GM18505 (cell line): ENCODE data around the gene IL1RN.

Experiments
- ATAC-seq: cut with Tn5 transposase; IDR thresholded peaks from one replicate; pipeline ENCODE4 v1.9.1; 2021; ENCODE audit not compliant: unreplicated experiment
- POLR2A ChIP-seq: IDR thresholded peaks from 4 replicates; pipeline ENCODE4 v1.6.1; 2011; ENCODE audit warnings: borderline replicate concordance; ENCODE audit not compliant: insufficient read depth, insufficient read length; ENCODE audit errors: extremely low read depth

The IL1RN gene

DNA sequence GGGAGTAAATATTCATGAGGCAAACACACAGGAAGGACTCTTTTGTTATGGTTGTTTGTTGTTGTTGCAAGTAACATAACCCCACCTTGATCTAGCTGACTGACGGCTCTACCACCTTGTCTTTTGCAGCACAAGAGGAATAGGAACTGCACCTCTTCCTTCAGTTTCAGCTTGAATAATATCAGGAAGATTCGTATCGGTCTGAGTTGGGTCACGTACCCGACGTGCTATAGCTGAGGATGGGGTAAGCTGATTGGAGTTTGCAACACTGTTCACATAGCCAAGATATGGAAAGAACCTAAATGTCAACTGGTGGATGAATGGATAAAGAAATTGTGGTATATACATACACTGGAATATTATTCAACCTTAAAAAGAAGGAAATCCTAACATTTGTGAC lies 14.5 kb upstream of the IL1RN start:
- ATAC-seq = no peak
- TF ChIP-seq POLR2A = no peak

DNA sequence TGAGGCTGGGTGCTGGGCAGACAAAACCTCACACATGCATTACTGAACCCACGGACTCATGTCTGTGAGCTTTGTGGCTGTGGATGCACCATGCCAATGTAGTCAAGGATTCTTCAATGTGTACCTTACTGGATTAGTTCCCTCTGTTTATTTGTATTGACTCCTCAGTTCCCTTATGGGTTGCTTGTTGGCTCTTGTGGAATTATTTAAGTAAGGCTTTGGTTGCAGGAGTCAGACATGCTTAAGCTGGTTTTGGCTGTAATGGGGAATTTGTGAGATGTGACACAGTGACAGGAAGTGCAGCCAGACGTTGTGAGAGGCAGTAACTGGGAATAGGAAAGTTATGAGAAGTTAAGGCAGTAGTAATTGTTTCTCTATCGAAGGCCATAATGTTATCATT lies 13.6 kb upstream of the IL1RN start:
- no peak for ATAC-seq
- no peak for TF ChIP-seq POLR2A

DNA sequence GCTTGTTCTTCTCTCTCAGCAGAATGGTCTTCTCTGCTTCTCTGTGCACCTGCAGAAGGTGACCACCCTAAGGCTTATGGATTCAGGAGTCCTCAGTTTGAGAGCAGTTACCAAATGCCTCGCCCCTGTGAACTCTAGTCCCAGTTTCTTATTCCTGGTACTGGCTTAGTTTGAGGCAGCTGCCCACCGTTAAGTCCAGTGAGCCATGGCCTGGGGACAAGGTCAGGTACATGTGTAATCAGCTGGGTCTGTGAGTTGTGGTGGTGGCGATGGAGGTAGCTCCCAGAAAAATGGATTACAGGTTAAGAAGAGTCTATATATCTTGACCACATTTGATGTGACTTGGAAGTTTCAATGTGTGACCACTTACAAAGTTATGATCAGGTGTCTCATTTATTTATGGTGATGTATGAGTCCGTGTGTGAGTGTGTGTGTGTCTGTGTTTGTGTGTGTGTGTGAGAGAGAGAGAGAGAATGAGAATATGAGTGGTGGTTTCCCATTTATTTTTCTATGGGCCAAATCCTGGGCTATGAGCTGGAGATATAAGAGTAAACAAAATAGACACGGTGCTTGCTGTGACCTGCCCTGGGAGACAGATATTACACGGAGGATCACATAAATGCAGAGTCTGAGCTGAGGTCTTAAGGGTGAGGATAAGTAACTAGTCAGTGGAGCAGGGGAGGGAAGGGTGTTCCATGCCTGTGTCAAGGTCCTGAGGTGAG lies 13.0 kb upstream of the IL1RN start:
- no peak for ATAC-seq
- TF ChIP-seq POLR2A = no peak

DNA sequence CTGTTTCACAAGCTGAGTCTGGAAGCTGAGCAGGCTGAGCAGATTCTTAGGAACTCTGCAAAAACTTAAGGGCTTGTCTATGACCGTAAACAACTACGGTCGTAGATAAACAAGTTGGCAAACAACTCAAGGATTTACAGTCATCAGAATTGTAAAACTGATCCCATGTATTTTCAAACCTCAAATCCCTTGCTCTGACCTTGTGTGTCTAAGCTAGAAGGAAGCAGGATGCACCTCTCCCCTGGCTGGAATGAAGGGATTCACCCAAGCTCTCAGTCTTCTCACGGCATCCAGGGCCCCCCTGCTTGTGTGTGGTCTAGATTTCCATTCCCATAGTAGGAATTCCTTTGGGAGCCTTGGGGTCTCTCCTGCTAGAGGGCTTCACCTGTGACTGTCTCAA lies 12.4 kb upstream of the IL1RN start:
- no peak for ATAC-seq
- no peak for TF ChIP-seq POLR2A

DNA sequence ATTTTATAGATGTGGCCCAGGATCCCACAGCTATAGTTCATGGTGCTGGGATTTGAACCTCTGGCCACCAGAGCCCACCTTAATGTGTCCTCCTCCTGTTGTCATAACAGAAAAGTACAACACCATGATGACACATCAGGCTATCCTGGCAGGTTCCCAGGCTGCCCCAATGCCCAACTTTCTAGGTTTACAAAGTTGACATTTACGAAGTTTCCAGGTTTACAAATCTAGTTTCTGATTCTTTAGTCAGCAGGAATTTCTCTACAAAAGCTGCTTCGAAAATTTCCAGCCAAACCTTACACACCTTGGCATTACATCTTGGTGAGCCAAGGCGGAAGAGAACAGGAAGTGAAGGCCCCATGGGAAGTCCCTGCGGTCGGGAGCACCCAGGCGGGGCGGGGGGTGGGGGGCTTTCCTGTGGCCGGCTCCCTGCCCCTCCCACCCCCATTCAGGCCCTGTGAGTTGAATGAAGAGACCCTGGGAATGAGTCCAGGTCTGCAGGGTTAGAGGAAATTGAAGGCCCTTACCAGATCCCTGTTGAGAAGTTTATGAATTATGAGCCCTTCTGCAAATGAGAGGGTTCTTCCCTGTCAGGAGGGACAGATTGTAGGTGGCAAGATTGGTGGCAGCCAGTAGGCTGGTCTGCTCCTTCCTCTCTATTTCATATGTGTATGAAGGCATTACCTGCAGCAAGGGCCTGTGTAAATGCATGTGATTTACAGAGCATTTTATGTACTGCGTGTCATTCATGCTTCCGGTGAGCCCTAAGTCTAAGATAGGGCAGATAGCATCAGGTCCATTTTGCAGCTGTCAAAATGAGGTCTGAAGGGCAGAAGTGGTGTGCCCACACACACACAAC lies 11.1 kb upstream of the IL1RN start:
- peak; percentile 73 for ATAC-seq
- TF ChIP-seq POLR2A = no peak

DNA sequence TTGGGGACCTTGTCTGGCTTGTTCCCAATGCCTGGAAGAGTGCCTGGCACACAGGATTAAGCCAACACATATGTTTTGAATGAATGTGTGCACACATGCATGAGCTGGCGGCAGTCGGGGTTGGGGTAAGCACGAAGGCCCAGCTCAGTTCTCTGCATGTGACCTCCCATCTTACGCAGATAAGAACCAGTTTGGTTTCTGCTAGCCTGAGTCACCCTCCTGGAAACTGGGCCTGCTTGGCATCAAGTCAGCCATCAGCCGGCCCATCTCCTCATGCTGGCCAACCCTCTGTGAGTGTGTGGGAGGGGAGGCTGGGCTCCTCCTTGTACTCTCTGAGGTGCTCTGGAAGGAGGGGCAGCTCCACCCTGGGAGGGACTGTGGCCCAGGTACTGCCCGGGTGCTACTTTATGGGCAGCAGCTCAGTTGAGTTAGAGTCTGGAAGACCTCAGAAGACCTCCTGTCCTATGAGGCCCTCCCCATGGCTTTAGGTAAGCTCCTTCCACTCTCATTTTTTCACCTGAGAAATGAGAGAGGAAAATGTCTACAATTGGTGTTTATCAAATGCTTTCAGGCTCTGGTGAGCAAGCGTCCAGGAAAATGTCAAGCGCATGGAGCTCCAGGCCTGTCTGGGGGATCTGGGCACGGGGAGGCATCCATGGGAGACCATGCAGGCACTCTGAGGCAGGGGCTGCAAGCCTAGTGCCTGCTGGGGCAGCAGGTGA lies 9.7 kb upstream of the IL1RN start:
- no peak for TF ChIP-seq POLR2A

DNA sequence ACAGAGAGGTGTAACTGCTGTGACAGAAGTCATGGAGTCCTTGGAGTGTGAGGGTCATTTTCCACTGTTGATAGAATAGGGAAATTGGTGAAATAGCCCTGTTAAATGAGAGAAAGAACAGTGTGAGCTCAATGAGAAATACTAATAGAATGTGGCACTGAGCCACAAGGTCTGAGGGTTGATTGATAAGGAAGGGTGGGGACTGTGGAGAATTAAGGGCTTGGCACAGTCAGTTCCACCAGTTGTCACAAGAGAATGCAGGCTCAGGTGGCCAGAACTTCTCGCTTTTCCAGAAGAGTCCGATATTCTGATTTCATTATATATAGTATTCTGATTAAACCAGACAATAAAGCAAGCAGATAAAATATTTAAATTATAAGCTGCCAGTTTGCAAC lies 9.1 kb upstream of the IL1RN start:
- no peak for ATAC-seq
- no peak for TF ChIP-seq POLR2A

More for the DNA sequence above, 9.7 kb upstream of the IL1RN start:
- ATAC-seq = no peak

DNA sequence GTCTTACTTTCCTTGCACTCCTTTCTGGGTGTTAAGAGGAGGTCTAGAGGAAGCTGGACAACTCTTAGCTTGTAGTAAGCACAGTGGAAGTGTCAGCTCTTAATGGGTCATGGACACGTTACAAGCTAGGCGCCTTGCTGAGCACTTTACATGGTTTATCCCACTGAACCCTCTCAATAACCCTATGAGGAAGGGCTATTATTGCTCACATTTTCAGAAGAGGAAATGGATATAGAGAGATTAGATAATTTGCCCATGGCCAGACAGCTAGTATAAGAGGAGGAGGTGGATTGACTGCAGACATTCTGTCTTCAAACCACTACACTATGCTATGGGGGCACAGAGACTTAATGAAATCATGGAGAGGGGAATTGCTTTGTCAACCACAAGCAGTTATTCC lies 8.3 kb upstream of the IL1RN start:
- ATAC-seq = no peak
- no peak for TF ChIP-seq POLR2A

DNA sequence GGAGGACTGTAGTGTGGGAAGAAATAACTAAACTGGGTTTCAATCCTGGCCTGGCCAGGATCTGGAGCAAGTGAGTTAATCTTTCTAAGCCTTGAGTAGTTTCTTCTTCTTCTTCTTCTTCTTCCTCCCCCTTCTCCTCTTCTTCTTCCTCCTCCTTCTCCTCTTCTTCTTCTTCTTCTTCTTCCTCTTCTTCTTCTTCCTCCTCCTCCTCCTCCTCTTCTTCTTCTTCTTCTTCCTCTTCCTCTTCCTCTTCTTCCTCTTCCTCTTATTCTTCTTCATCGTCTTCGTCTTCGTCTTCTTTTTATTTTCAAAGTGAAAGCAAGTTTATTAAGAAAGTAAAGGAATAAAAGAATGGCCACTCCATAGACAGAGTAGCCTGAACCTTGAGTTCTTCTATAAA lies 6.5 kb upstream of the IL1RN start:
- no peak for ATAC-seq
- TF ChIP-seq POLR2A = no peak

DNA sequence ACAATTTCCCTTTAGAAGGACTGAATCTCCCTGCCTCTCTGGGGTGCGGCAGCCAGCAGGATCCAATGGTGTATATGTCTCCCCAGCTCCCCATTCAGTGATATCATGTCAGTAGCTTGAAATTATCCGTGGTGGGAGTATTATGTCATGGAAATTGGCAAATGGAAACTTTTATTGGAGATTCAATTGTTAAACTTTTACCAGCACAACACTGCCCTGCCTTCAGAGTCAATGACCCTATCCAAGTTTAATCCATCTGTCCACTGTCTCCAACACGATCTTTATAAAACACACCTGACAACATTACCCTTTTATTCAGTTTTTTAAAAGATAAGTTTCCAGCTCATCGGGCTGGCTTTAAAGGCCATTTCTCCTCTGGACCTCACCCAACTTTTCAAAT lies 5.0 kb upstream of the IL1RN start:
- TF ChIP-seq POLR2A = no peak
- ATAC-seq = no peak

DNA sequence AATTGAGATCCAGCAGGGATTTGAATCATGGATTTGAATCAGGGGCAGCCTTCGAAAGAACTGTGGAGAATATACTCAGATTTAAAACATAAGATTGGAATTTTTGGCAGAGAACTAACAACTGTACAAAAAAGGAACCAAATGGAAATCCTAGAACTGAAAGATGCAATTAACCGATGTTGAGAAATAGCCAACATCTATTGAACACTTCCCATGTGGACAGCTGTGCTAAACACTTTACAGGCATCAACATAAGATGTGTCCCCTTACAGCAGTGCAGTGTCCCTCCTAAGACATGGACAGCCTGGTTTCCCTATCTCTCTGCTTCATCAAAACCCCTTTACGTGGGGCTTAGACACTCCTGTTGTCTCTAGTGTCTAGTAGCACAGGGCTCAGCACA lies 3.7 kb upstream of the IL1RN start:
- TF ChIP-seq POLR2A = no peak
- no peak for ATAC-seq

DNA sequence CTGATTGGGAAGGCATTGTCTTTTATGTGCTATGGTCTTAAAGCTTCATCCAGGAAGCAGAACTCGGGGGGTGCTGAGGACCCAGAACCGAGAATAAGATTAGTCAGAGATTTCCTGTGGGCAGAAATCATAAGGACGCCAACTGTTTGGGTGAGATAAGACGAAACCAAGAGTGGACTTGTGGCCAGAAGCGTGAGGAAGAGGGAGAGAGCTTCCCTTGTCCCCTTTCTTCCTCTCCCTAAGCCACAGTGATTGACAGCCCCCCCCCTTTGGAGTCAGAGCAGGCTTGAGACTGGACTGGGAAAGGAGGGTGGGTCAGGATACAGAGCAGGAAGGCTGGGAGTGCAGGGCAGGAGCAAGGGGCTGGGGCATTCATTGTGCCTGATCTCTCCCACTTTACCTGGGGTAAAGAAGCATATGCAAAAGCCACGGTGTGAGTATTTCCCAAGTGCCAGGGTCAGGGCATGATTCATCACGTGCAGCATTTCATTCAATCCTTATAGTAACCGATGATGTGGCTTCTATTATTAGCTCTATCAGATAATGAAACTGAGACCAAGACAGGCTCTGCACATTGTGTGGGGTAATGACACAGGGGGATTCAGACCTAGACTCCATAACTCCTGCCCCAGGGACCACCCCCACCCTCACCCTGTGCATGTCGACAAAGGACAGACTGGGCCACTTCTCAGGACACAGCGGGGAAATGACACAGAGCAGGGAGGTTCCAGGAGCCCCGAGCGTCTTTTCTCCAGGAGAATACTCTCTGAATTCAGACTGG lies 3.0 kb upstream of the IL1RN start:
- peak; percentile 52 for ATAC-seq

DNA sequence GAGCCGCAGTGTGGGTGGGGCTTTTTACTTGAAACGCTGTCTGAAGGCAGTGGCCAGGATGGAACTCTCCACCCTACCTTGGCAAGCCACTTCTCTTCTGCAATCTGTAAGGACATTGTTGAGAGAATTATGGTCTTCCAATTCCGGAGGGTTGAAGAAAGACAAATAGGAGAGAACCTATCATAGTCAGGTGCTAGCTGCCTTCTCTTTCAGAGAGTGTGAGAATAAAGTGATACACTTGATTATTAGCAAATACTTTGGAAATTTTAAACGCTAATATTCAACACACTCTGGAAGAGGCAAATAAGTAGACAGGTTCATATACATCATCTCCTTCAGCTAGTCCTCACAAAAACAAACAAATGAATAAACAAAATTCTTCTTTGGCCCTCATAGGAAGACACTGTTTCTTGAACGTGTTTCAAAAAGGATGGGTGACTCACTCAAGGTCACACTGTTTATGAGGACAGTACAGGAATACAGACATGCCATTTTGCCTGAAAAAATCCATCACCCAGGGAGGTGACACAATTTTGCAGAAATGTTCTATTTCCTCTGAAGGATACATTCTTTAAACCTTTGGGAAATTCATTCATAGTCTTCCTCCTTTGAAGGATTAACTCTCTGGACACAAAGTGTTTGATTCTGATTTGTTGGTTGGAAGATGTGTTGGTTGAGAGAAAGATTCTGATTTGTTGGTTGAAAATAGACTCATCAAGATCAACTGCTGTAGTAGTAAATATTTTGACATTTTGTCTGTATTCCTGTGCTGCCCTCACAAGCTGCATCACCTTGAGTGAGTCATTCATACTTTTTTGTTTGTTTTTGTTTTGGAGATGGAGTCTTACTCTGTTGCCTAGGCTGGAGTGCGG lies 2.2 kb upstream of the IL1RN start:
- ATAC-seq = peak; percentile 16
- no peak for TF ChIP-seq POLR2A

More for the DNA sequence above, 3.0 kb upstream of the IL1RN start:
- no peak for TF ChIP-seq POLR2A
